NCI-H2196 (cell line): ENCODE measurements around the gene LAMC1.

Experiments
- DNase-seq: peaks from one replicate; lab custom pipeline; 2025; ENCODE audit not compliant: unreplicated experiment; lab: John Stamatoyannopoulos, UW

Gene LAMC1

GRCh38 chr1:183186841-183187240, 163.6 kb downstream of the LAMC1 start:
- DNase-seq: no peak

GRCh38 chr1:183188240-183188639, 165.0 kb downstream of the LAMC1 start:
- DNase-seq: no peak

DNA sequence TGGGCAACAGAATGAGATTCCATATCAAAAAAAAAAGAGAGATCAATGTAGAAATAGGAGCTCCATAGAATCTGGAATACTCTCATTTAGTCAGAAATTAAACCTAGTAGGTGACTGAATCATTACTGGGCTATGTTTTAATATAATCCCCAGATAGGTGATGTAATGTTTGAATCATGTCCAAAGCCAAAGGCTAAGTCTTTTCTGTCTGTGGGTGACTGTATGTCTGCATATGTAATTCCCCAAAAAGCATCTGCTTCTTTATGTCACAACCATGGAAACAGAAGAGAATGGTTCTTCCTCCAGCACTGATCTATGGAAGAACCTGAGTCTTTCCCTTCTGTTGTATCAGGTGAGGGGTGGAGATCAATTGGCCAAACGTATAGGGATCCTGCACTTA, 168.6 kb downstream of the LAMC1 start:
- no peak for DNase-seq

DNA sequence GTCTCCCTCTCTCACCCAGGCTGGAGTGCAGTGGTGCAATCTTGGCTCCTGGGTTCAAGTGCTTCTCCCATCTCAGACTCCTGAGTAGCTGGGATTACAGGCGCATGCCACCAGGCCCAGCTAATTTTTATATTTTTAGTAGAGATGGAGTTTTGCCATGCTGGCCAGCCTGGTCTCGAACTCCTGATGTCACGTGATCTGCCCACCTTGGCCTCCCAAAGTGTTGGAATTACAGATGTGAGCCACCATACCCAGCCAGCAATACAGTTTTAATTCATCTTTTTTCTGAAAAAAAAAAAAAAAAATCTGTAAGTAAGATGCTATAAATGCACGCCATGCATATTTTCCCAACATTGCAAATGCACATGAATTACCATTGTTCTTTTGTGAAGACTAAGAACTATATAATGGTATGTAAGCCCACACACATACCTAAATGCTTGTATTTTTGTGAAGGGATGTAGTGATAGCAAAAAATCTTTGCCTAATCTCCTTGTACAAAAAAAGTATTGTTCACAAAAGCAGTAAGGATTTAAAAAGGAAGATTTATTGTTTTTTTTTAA, 170.8 kb downstream of the LAMC1 start:
- no peak for DNase-seq

DNA sequence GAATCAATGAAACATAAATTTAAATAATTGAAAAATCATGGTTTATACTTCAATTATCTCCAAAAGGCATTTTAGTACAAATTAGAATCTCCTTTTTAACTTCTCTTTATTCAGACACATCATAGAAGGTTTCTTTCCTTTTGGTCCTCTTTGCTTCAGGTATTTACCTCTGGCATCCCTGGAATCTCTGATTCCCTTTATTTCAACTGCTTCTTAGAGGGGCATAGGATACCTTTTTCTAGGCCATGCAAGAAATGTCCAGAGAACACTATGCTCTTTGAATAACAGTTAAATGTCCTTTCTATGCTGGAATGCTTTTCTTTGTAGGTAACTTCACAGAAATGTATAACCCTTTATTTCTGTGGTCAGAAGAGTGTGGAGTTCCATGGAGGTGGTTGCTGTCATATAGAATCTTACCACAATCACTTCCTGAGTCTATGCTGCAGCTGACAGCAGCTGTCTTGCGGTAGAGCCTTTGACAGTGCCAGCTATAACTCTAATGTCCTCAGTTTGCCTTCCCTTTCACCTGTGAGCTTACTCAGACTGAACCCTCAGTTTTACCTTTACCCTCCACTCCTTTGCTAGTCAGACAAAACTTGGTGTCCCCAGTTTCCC, 171.4 kb downstream of the LAMC1 start:
- DNase-seq: no peak

- no peak for DNase-seq
These were observed 171.9 kb downstream of the LAMC1 start for GRCh38 chr1:183195142-183195574.
